Measurements from ENCODE around the gene CTSZ.

CTSZ gene

DNA sequence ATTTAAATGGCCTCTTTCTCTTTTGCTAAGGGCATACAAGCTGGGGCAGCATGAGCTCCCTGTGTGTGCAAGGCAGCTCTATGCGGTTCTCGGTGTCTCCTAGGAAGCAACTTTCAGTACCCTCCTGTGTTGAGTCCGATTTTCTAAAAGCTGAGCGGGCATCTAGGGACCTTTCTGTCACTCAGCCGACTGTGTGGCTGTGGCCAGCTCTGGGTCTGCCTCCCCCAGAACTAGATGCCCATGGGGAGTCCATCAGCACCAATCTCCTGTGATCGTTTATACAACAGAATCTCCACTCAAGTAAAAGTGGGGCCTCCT lies 18.5 kb downstream of the CTSZ start:
- Histone ChIP-seq H2AFZ (ENCODE audit: low read depth, low read length) (no peak overlapping the region), H3K27me3 (ENCODE audit: insufficient read depth, low read length, poor library complexity) (no peaks in the 10 kb centered on the region), H3K36me3 (ENCODE audit: insufficient read depth, low read length) (peaks cover 87% of the 10 kb centered on the region), H3K4me3 (ENCODE audit: low read depth in 1 of 2, low read length in 2 of 2) (no peak overlapping the region), H3K79me2 (ENCODE audit: insufficient read depth, low read length) (peaks cover 37% of the 10 kb centered on the region), H3K27ac (ENCODE audit: low read length) (no peak overlapping the region), H3K4me1 (ENCODE audit: insufficient read depth, low read length) (peaks cover 9% of the 10 kb centered on the region), H3K9me3 (ENCODE audit: insufficient read depth, low read length, severe bottlenecking) (no peaks in the 10 kb centered on the region), H3K9ac (ENCODE audit: low read depth, low read length) (no peak overlapping the region), H4K20me1 (ENCODE audit: insufficient read depth, low read length) (peaks cover 56% of the 10 kb centered on the region), H3K4me2 (ENCODE audit: insufficient read depth, low read length) (no peak overlapping the region)
- DNase-seq (no peak), ATAC-seq (ENCODE audit: insufficient read depth, low read depth) (no peak)
- no peak for TF ChIP-seq EZH2 (IDR thresholded peaks at IDR 0.05; ENCODE audit: borderline replicate concordance, low read depth, low read length, severe bottlenecking)
- TF ChIP-seq CTCF (IDR thresholded peaks at IDR 0.05; ENCODE audit: borderline replicate concordance, extremely low read depth, low read length, poor library complexity, severe bottlenecking), result no peak

GRCh38 chr20:58987790-58988564 lies 19.1 kb downstream of the CTSZ start:
- no peak overlapping the region for H3K4me2 ChIP-seq (ENCODE audit: insufficient read depth, low read length)
- no peaks in the 10 kb centered on the region for H3K9me3 ChIP-seq (ENCODE audit: insufficient read depth, low read length, severe bottlenecking)
- H3K4me3 ChIP-seq (ENCODE audit: low read depth in 1 of 2, low read length in 2 of 2), result no peak overlapping the region
- H3K4me1 ChIP-seq (ENCODE audit: insufficient read depth, low read length), result peaks cover 13% of the 10 kb centered on the region
- no peak overlapping the region for H2AFZ ChIP-seq (ENCODE audit: low read depth, low read length)
- H3K79me2 ChIP-seq (ENCODE audit: insufficient read depth, low read length), result peaks cover 43% of the 10 kb centered on the region
- TF ChIP-seq CTCF (IDR thresholded peaks at IDR 0.05; ENCODE audit: borderline replicate concordance, extremely low read depth, low read length, poor library complexity, severe bottlenecking) (no peak), EZH2 (IDR thresholded peaks at IDR 0.05; ENCODE audit: borderline replicate concordance, low read depth, low read length, severe bottlenecking) (no peak)
- no peak overlapping the region for H3K9ac ChIP-seq (ENCODE audit: low read depth, low read length)
- no peak for ATAC-seq (ENCODE audit: insufficient read depth, low read depth)
- no peak overlapping the region for H3K27ac ChIP-seq (ENCODE audit: low read length)
- H4K20me1 ChIP-seq (ENCODE audit: insufficient read depth, low read length), result peaks cover 55% of the 10 kb centered on the region
- H3K27me3 ChIP-seq (ENCODE audit: insufficient read depth, low read length, poor library complexity), result no peaks in the 10 kb centered on the region
- H3K36me3 ChIP-seq (ENCODE audit: insufficient read depth, low read length), result peaks cover 82% of the 10 kb centered on the region
- no peak for DNase-seq

DNA sequence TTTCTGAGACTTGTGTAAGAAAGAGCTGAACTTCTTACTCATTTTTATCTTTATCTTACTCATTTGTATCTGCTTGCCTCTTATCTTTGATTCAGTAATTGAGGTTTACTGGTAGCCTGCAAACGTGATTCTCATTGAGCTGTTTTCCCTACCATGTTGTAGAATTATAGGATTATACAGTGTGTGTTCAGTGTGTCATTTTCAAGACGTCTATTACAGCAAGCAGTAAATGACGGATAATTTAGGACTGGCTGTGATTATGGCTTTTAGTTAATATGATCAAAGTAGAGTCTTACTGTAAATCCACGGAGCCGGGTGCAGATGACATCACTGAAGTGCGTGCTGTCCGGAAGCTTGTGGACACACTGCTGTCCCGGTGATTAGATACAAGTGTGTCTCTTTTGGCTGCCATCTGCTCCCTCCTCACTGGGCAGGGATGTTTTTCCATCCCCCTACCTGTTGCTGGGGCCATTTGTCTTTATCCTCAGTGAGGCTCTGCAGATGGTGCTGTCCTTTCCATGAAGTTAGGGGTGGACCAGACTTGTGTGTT lies 20.0 kb downstream of the CTSZ start:
- H4K20me1 ChIP-seq (ENCODE audit: insufficient read depth, low read length), result peaks cover 59% of the 10 kb centered on the region
- H3K9me3 ChIP-seq (ENCODE audit: insufficient read depth, low read length, severe bottlenecking), result no peaks in the 10 kb centered on the region
- peaks cover 22% of the 10 kb centered on the region for H3K4me1 ChIP-seq (ENCODE audit: insufficient read depth, low read length)
- H2AFZ ChIP-seq (ENCODE audit: low read depth, low read length), result no peak overlapping the region
- DNase-seq (no peak), ATAC-seq (ENCODE audit: insufficient read depth, low read depth) (no peak)
- H3K36me3 ChIP-seq (ENCODE audit: insufficient read depth, low read length), result peaks cover 78% of the 10 kb centered on the region
- no peaks in the 10 kb centered on the region for H3K27me3 ChIP-seq (ENCODE audit: insufficient read depth, low read length, poor library complexity)
- H3K9ac ChIP-seq (ENCODE audit: low read depth, low read length), result no peak overlapping the region
- H3K79me2 ChIP-seq (ENCODE audit: insufficient read depth, low read length), result peaks cover 52% of the 10 kb centered on the region
- no peak overlapping the region for H3K27ac ChIP-seq (ENCODE audit: low read length)
- no peak overlapping the region for H3K4me3 ChIP-seq (ENCODE audit: low read depth in 1 of 2, low read length in 2 of 2)
- no peak overlapping the region for H3K4me2 ChIP-seq (ENCODE audit: insufficient read depth, low read length)
- TF ChIP-seq CTCF (IDR thresholded peaks at IDR 0.05; ENCODE audit: borderline replicate concordance, extremely low read depth, low read length, poor library complexity, severe bottlenecking) (no peak), EZH2 (IDR thresholded peaks at IDR 0.05; ENCODE audit: borderline replicate concordance, low read depth, low read length, severe bottlenecking) (no peak)

All from DND-41 (cell line).